Liver (tissue), 9 donors: Measurements from ENCODE around the gene MRRF. TPM values are rescaled to one million over a fixed set of nuclear protein-coding genes. Genes with fewer than 3 reads are reported as not detected.

Experiments
- DNase-seq: peaks from one replicate; pipeline ENCODE4 v3.0.0-alpha.2; 2017; ENCODE audit warnings: low spot score
- H3K27ac ChIP-seq, 2 donors: one replicate each; pipeline ENCODE4 v1.7.0; 2013; ENCODE audit warnings: inconsistent platforms in 2 of 2, low read length in 2 of 2, control low read depth in 1 of 2, low read depth in 1 of 2, mild to moderate bottlenecking in 1 of 2
- H3K27me3 ChIP-seq, 4 donors: one replicate each; pipeline versions ENCODE4 v1.6.1 to v1.7.0; 2013; ENCODE audit warnings: low read length in 3 of 4, inconsistent platforms in 1 of 4, mild to moderate bottlenecking in 1 of 4, moderate library complexity in 1 of 4; ENCODE audit not compliant: control insufficient read depth in 4 of 4, insufficient read depth in 4 of 4
- H3K36me3 ChIP-seq, 4 donors: one replicate each; pipeline versions ENCODE4 v1.6.1 to v1.7.0; 2013; ENCODE audit warnings: low read length in 3 of 4, mild to moderate bottlenecking in 3 of 4, low read depth in 1 of 4, moderate library complexity in 1 of 4; ENCODE audit not compliant: control insufficient read depth in 4 of 4, insufficient read depth in 3 of 4
- H3K4me1 ChIP-seq, 4 donors: one replicate each; pipeline versions ENCODE4 v1.6.1 to v1.7.0; 2013; ENCODE audit warnings: low read length in 3 of 4, mild to moderate bottlenecking in 3 of 4, moderate library complexity in 1 of 4; ENCODE audit not compliant: control insufficient read depth in 4 of 4, insufficient read depth in 4 of 4
- H3K4me3 ChIP-seq, 3 donors: one replicate each; pipeline versions ENCODE4 v1.6.1 to v1.7.0; 2013; ENCODE audit warnings: low read length in 3 of 3, control low read depth in 1 of 3, low read depth in 1 of 3, mild to moderate bottlenecking in 1 of 3
- H3K9ac ChIP-seq, 2 donors: one replicate each; pipeline ENCODE4 v1.7.0; 2013; ENCODE audit warnings: low read length in 2 of 2, mild to moderate bottlenecking in 2 of 2, moderate library complexity in 2 of 2, control low read depth in 1 of 2, low read depth in 1 of 2
- H3K9me3 ChIP-seq, 4 donors: one replicate each; pipeline versions ENCODE4 v1.6.1 to v1.7.0; 2013; ENCODE audit warnings: low read length in 3 of 4; ENCODE audit not compliant: control insufficient read depth in 4 of 4
- GABPA ChIP-seq, 2 donors: IDR thresholded peaks in 1 of 2; conservative IDR thresholded peaks in 1 of 2; 2 replicates each; pipeline ENCODE4 v1.6.1; 2016; ENCODE audit warnings: antibody characterized with exemption in 2 of 2, mild to moderate bottlenecking in 1 of 2, moderate library complexity in 1 of 2
- HNF4A ChIP-seq, 2 donors: conservative IDR thresholded peaks; 2 replicates each; pipeline ENCODE4 v1.6.1; 2016; ENCODE audit warnings: antibody characterized with exemption in 2 of 2, mild to moderate bottlenecking in 2 of 2
- HNF4G ChIP-seq: IDR thresholded peaks from 2 replicates; pipeline ENCODE4 v1.6.1; 2016; ENCODE audit warnings: antibody characterized with exemption
- NR2F2 ChIP-seq: IDR thresholded peaks from 2 replicates; pipeline ENCODE4 v1.6.1; 2016; ENCODE audit warnings: antibody characterized with exemption
- RXRA ChIP-seq, 2 donors: IDR thresholded peaks; 2 replicates each; pipeline ENCODE4 v1.6.1; 2017 to 2018; ENCODE audit warnings: antibody characterized with exemption in 2 of 2, mild to moderate bottlenecking in 1 of 2
- SP1 ChIP-seq: IDR thresholded peaks from 2 replicates; pipeline ENCODE4 v1.6.1; 2018; ENCODE audit warnings: antibody characterized with exemption, mild to moderate bottlenecking
- YY1 ChIP-seq: IDR thresholded peaks from 2 replicates; pipeline ENCODE4 v1.6.1; 2016; ENCODE audit warnings: antibody characterized with exemption, mild to moderate bottlenecking
- WGBS: extraction: QIAGEN DNeasy Blood & Tissue Kit; methylation state at CpG from one replicate; pipeline ENCODE4 v1.1.7; 2013; 5-methylcytosine and 5-hydroxymethylcytosine counted together
- polyA plus RNA-seq, 2 donors: library from polyadenylated mRNA; stranded (reverse) in 1 of 2; unstranded in 1 of 2; fragments of 200-250 nt in 1 of 2; fragments of >200 nt in 1 of 2; fragmentation: Nextera tagmentation in 1 of 2; extraction: Ambion mirVana in 1 of 2; gene quantifications; one replicate each; pipeline versions ENCODE4 v1.2.1 to v1.2.3, GENCODE V29; 2013 to 2015
- total RNA-seq, 2 donors: library from RNA; depleted of rRNA; stranded (reverse); fragments of >200 nt; gene quantifications; one replicate each; pipeline ENCODE4 v1.2.3, GENCODE V29; 2014
- TF ChIP-seq, protein P1 (sequence below): IDR thresholded peaks from 2 replicates; pipeline ENCODE4 v1.6.1; 2016; ENCODE audit warnings: antibody characterized with exemption, mild to moderate bottlenecking
- TF ChIP-seq, protein P2 (sequence below): IDR thresholded peaks from 2 replicates; pipeline ENCODE4 v1.6.1; 2016; ENCODE audit warnings: antibody characterized with exemption
- TF ChIP-seq, protein P3 (sequence below): IDR thresholded peaks from 2 replicates; pipeline ENCODE4 v1.6.1; 2016; ENCODE audit warnings: antibody characterized with exemption
- TF ChIP-seq, protein P4 (sequence below): fragments of 150-350 bp; IDR thresholded peaks from 2 replicates; pipeline ENCODE4 v1.5.1; 2017; ENCODE audit warnings: improper control_type of control experiment, low read depth, low read length; ENCODE audit not compliant: missing input control
- donor health status: healthy.
- donor health status: healthy.
- donor health status: healthy.
- donor health status: healthy.
- donor health status: healthy.

MRRF gene
- total and polyA plus RNA-seq, 4 donors = 15.4 to 30.9 (median 22.3) TPM

DNA sequence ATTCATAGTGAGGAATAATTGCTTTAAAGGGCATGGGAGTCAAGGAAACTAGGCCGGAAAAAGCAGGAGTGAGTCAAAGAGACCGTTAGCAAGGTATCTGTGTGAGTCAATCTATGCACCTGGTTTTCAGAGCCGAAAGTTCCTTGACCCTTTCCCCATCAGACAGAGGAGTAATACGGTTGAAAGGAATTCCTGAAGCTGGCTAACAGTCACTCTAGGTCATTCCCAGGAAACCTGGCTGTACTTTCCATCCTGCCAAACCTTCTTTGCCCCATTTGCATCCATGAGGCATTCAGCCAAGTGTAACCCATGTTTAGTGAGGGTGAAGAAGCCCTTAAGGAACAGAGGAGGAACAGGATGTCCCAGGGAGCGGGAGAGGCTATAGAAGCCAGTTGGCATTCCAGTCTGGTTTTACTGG is 16.2 kb upstream of the MRRF start:
- no peak overlapping the region for H3K4me3 ChIP-seq
- no peaks in the 10 kb centered on the region for H3K4me1 ChIP-seq
- no peak overlapping the region for H3K9ac ChIP-seq
- peaks cover 4 to 61% (median 59%) of the 10 kb centered on the region in 4 donors for H3K36me3 ChIP-seq
- no peak overlapping the region for H3K27ac ChIP-seq
- no peak for DNase-seq
- 94% methylated on average over 5 of the region's 5 CpGs for WGBS
- H3K9me3 ChIP-seq = no peaks in the 10 kb centered on the region
- H3K27me3 ChIP-seq = no peaks in the 10 kb centered on the region
- TF ChIP-seq YY1 (no peak), NR2F2 (no peak)
- TF ChIP-seq, protein P1, sequence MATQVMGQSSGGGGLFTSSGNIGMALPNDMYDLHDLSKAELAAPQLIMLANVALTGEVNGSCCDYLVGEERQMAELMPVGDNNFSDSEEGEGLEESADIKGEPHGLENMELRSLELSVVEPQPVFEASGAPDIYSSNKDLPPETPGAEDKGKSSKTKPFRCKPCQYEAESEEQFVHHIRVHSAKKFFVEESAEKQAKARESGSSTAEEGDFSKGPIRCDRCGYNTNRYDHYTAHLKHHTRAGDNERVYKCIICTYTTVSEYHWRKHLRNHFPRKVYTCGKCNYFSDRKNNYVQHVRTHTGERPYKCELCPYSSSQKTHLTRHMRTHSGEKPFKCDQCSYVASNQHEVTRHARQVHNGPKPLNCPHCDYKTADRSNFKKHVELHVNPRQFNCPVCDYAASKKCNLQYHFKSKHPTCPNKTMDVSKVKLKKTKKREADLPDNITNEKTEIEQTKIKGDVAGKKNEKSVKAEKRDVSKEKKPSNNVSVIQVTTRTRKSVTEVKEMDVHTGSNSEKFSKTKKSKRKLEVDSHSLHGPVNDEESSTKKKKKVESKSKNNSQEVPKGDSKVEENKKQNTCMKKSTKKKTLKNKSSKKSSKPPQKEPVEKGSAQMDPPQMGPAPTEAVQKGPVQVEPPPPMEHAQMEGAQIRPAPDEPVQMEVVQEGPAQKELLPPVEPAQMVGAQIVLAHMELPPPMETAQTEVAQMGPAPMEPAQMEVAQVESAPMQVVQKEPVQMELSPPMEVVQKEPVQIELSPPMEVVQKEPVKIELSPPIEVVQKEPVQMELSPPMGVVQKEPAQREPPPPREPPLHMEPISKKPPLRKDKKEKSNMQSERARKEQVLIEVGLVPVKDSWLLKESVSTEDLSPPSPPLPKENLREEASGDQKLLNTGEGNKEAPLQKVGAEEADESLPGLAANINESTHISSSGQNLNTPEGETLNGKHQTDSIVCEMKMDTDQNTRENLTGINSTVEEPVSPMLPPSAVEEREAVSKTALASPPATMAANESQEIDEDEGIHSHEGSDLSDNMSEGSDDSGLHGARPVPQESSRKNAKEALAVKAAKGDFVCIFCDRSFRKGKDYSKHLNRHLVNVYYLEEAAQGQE = no peak

DNA sequence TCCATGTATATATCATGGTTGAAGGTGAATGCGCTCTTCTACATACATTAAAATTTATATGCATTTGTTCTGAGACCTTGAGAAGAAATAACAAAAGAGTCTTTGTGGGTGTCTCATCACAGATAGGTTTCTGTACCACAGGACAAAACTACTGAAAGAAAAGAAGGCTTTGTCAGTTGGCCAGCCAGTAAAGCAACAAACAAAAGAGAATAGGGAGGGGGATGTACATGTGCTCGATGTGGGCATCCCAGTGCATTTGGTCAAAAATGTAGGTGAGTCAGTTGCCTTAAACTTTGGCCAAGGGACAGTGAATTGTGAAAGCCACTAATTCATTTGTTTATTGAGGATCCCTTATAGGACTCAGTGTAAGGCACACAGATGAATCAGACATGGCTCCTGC is 13.3 kb upstream of the MRRF start:
- H3K4me1 ChIP-seq = no peaks in the 10 kb centered on the region
- H3K9ac ChIP-seq = no peak overlapping the region
- H3K4me3 ChIP-seq = no peak overlapping the region
- no peak overlapping the region for H3K27ac ChIP-seq
- WGBS = 98% methylated on average over 2 of the region's 2 CpGs
- TF ChIP-seq HNF4A (conservative IDR thresholded peaks at IDR 0.05) (no peak), SP1 (no peak), GABPA (IDR thresholded peaks at IDR 0.05 in 1 of 2, conservative IDR thresholded peaks at IDR 0.05 in 1 of 2) (no peak), HNF4G (no peak), YY1 (no peak), RXRA (IDR thresholded peaks at IDR 0.05) (no peak)
- TF ChIP-seq, protein P2, sequence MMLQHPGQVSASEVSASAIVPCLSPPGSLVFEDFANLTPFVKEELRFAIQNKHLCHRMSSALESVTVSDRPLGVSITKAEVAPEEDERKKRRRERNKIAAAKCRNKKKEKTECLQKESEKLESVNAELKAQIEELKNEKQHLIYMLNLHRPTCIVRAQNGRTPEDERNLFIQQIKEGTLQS = no peak
- TF ChIP-seq, protein P3, sequence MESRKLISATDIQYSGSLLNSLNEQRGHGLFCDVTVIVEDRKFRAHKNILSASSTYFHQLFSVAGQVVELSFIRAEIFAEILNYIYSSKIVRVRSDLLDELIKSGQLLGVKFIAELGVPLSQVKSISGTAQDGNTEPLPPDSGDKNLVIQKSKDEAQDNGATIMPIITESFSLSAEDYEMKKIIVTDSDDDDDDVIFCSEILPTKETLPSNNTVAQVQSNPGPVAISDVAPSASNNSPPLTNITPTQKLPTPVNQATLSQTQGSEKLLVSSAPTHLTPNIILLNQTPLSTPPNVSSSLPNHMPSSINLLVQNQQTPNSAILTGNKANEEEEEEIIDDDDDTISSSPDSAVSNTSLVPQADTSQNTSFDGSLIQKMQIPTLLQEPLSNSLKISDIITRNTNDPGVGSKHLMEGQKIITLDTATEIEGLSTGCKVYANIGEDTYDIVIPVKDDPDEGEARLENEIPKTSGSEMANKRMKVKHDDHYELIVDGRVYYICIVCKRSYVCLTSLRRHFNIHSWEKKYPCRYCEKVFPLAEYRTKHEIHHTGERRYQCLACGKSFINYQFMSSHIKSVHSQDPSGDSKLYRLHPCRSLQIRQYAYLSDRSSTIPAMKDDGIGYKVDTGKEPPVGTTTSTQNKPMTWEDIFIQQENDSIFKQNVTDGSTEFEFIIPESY = no peak
- TF ChIP-seq, protein P4, sequence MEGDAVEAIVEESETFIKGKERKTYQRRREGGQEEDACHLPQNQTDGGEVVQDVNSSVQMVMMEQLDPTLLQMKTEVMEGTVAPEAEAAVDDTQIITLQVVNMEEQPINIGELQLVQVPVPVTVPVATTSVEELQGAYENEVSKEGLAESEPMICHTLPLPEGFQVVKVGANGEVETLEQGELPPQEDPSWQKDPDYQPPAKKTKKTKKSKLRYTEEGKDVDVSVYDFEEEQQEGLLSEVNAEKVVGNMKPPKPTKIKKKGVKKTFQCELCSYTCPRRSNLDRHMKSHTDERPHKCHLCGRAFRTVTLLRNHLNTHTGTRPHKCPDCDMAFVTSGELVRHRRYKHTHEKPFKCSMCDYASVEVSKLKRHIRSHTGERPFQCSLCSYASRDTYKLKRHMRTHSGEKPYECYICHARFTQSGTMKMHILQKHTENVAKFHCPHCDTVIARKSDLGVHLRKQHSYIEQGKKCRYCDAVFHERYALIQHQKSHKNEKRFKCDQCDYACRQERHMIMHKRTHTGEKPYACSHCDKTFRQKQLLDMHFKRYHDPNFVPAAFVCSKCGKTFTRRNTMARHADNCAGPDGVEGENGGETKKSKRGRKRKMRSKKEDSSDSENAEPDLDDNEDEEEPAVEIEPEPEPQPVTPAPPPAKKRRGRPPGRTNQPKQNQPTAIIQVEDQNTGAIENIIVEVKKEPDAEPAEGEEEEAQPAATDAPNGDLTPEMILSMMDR = no peak
- peaks cover 4 to 45% (median 38%) of the 10 kb centered on the region in 4 donors for H3K36me3 ChIP-seq
- no peak for DNase-seq
- no peaks in the 10 kb centered on the region for H3K27me3 ChIP-seq
- H3K9me3 ChIP-seq = no peaks in the 10 kb centered on the region
